ENCODE data around the gene PGC. TPM values are rescaled to one million over a fixed set of nuclear protein-coding genes. Genes with fewer than 3 reads are reported as not detected.

The PGC gene
- total RNA-seq, 4 donors from 2014 or later, result 1.5 TPM; not detected in 3

DNA sequence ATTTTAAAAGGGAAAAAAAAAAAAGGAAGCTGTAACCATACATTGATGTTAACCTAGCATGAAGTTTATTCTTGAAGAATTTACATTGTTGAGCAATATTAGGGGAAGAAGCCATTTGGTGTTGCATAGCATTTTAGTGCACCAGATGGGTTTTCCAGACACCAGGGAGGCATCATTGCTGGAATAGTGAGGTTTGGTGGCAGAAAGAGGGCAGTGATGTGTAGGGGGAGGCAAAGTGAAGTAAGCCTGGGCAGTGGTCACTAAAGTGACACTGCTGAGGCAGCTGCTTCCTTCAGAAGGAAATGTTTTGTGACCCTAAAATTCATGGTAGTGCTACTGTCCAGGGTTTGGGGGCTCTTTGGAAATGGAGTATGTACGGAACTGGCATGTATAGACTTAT lies 42.8 kb upstream of the PGC start:
- in situ Hi-C loops (cut with MboI; ENCODE audit: low pct_ligation_motif_present in 1 of 4, low pct_unique_long_range_greater_than_20kb in 1 of 4, low sequenced_read_pairs in 3 of 4), result loop anchor here in 1 of 4 donors (25.0 kb wide), 1 partner anchor 122 kb away; the partner anchor contains the start of genes BYSL and MED20
- no peak overlapping the region for H3K27ac ChIP-seq
- no peak overlapping the region for H3K4me3 ChIP-seq
- H3K36me3 ChIP-seq, result peaks cover 0 to 14% (median 5%) of the 10 kb centered on the region in 4 donors
- no peak for DNase-seq
- H3K27me3 ChIP-seq, result no peaks in the 10 kb centered on the region
- peaks cover 7 to 18% (median 17%) of the 10 kb centered on the region in 4 donors for H3K4me1 ChIP-seq
- intact Hi-C loops (cut with DNase I; ENCODE audit: low total_unique reads), result no loop called here
- TF ChIP-seq, protein P1, sequence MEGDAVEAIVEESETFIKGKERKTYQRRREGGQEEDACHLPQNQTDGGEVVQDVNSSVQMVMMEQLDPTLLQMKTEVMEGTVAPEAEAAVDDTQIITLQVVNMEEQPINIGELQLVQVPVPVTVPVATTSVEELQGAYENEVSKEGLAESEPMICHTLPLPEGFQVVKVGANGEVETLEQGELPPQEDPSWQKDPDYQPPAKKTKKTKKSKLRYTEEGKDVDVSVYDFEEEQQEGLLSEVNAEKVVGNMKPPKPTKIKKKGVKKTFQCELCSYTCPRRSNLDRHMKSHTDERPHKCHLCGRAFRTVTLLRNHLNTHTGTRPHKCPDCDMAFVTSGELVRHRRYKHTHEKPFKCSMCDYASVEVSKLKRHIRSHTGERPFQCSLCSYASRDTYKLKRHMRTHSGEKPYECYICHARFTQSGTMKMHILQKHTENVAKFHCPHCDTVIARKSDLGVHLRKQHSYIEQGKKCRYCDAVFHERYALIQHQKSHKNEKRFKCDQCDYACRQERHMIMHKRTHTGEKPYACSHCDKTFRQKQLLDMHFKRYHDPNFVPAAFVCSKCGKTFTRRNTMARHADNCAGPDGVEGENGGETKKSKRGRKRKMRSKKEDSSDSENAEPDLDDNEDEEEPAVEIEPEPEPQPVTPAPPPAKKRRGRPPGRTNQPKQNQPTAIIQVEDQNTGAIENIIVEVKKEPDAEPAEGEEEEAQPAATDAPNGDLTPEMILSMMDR (IDR thresholded peaks at IDR 0.05), result no peak
- TF ChIP-seq POLR2A (IDR thresholded peaks at IDR 0.05) (no peak), EP300 (IDR thresholded peaks at IDR 0.05; ENCODE audit: low read depth) (no peak), POLR2AphosphoS5 (IDR thresholded peaks at IDR 0.05) (no peak)
- WGBS, 2 donors (ENCODE audit: low coverage in 1 of 2), result 94 to 100% methylated on average over 1 of the region's 1 CpG
- no peaks in the 10 kb centered on the region for H3K9me3 ChIP-seq

- Histone ChIP-seq H3K9me3 (no peaks in the 10 kb centered on the region), H3K36me3 (peaks cover 0 to 14% (median 5%) of the 10 kb centered on the region in 4 donors), H3K27me3 (no peaks in the 10 kb centered on the region), H3K27ac (no peak overlapping the region), H3K4me3 (no peak overlapping the region), H3K4me1 (peaks cover 7 to 18% (median 17%) of the 10 kb centered on the region in 4 donors)
- intact Hi-C loops (cut with DNase I; ENCODE audit: low total_unique reads) (loop anchor here (5.0 kb wide), 1 partner anchor 133 kb away; the partner anchor contains the start of genes BYSL and MED20), in situ Hi-C loops (cut with MboI; ENCODE audit: low pct_ligation_motif_present in 1 of 4, low pct_unique_long_range_greater_than_20kb in 1 of 4, low sequenced_read_pairs in 3 of 4) (loop anchor here in 2 of 4 donors (5.0 to 25.0 kb wide), 3 partner anchors 123 to 255 kb away; partner anchors contain the start of genes BYSL (in 1 of the 2) and MED20 (in 1 of the 2))
- WGBS, 2 donors (ENCODE audit: low coverage in 1 of 2), result 84 to 89% methylated on average over 3 of the region's 3 CpGs
- no peak for TF ChIP-seq POLR2AphosphoS5 (IDR thresholded peaks at IDR 0.05)
- TF ChIP-seq EP300 (IDR thresholded peaks at IDR 0.05; ENCODE audit: low read depth), result no peak
- no peak for TF ChIP-seq POLR2A (IDR thresholded peaks at IDR 0.05)
- TF ChIP-seq, protein P1 (IDR thresholded peaks at IDR 0.05), result no peak
- DNase-seq, result no peak
These were observed 42.2 kb upstream of the PGC start for GRCh38 chr6:41789390-41789724.

GRCh38 chr6:41787219-41787917 lies 40.2 kb upstream of the PGC start, which contains the start of gene TOMM6:
Gene TOMM6, plus strand, starts transcription at chr6:41787694. Its CDS starts 4 bp downstream, at chr6:41787698.
- Histone ChIP-seq H3K4me3 (peak within 1 kb of the TSS; percentile 70 to 96 (median 90)), H3K36me3 (peaks cover 0 to 14% (median 5%) of the 10 kb centered on the region in 4 donors), H3K27me3 (no peaks in the 10 kb centered on the region), H3K27ac (peak within 1 kb of the TSS; percentile 93 to 96 (median 94)), H3K9me3 (no peaks in the 10 kb centered on the region), H3K4me1 (peaks cover 7 to 18% (median 17%) of the 10 kb centered on the region in 4 donors)
- in situ Hi-C loops (cut with MboI; ENCODE audit: low pct_ligation_motif_present in 1 of 4, low pct_unique_long_range_greater_than_20kb in 1 of 4, low sequenced_read_pairs in 3 of 4), result loop anchor here in 2 of 4 donors (5.0 to 25.0 kb wide), 3 partner anchors 125 to 257 kb away; partner anchors contain the start of genes BYSL (in 1 of the 2) and MED20 (in 1 of the 2)
- peak; percentile 97 for DNase-seq
- intact Hi-C loops (cut with DNase I; ENCODE audit: low total_unique reads), result loop anchor here (5.0 kb wide), 1 partner anchor 135 kb away; the partner anchor contains the start of genes BYSL and MED20
- WGBS, 2 donors (ENCODE audit: low coverage in 1 of 2), result 0% methylated on average over 52 of the region's 55 CpGs; no CpG with 5 or more reads in 1 of the 2 donors
- TF ChIP-seq EP300 (IDR thresholded peaks at IDR 0.05; ENCODE audit: low read depth) (no peak), POLR2A (IDR thresholded peaks at IDR 0.05) (peak; percentile 90), POLR2AphosphoS5 (IDR thresholded peaks at IDR 0.05) (peak; percentile 93 to 96 (median 94))
- TF ChIP-seq, protein P1 (IDR thresholded peaks at IDR 0.05), result peak; percentile 89 to 99 (median 95)
